ENCODE measurements around the gene CUL5. TPM values are rescaled to one million over a fixed set of nuclear protein-coding genes. Genes with fewer than 3 reads are reported as not detected.

The CUL5 gene
- total RNA-seq, 1 experiment from 2014 or later = 37.0 TPM

- no TSS peak for BruUV-seq (replicated peaks)
- CTCF ChIA-PET = no interaction called here
- intact Hi-C loops (cut with micrococcal nuclease) = no loop called here
These were observed 102.4 kb downstream of the CUL5 start for GRCh38 chr11:108111126-108111525.

GRCh38 chr11:108112057-108112456 lies 103.4 kb downstream of the CUL5 start:
- Histone ChIP-seq H3K36me3 (ENCODE audit: low read depth, low read length) (no peaks in the 10 kb centered on the region; the same call in 1 of the 2 replicates), H3K27ac (ENCODE audit: low read length) (no peak overlapping the region), H3K79me2 (ENCODE audit: low read length) (no peaks in the 10 kb centered on the region), H3K4me1 (ENCODE audit: insufficient read depth, low read length) (peaks cover 15% of the 10 kb centered on the region), H3K9me2 (replicated peaks; ENCODE audit: low read length) (no peaks in the 10 kb centered on the region), H3K27me3 (ENCODE audit: low read length) (no peaks in the 10 kb centered on the region), H3K4me3 (ENCODE audit: low read length) (no peak overlapping the region), H3F3A (ENCODE audit: low read length, unreplicated experiment) (no peaks in the 10 kb centered on the region), H2AFZ (ENCODE audit: low read length) (no peak overlapping the region), H3K9ac (ENCODE audit: low read length) (no peak overlapping the region), H4K20me1 (ENCODE audit: low read length) (no peaks in the 10 kb centered on the region), H3K9me3 (ENCODE audit: low read length) (no peaks in the 10 kb centered on the region), H3K4me2 (ENCODE audit: low read length) (no peak overlapping the region)
- TF ChIP-seq CTCF (conservative IDR thresholded peaks at IDR 0.05; ENCODE audit: low read depth, low read length) (no peak), EZH2phosphoT487 (IDR thresholded peaks at IDR 0.05; ENCODE audit: borderline replicate concordance, low read length) (no peak), EZH2 (IDR thresholded peaks at IDR 0.05; ENCODE audit: low read length, unreplicated experiment) (no peak)
- ChIA-PET CTCF (no interaction called here), POLR2A (ENCODE audit: unreplicated experiment) (no interaction called here)
- intact Hi-C loops (cut with micrococcal nuclease) = no loop called here
- no TSS peak for BruUV-seq (replicated peaks)
- peak; percentile 10 for DNase-seq
- peak; percentile 9; the same call in 1 of the 2 replicates for ATAC-seq

More at GRCh38 chr11:108111126-108111525, 102.4 kb downstream of the CUL5 start:
- no peak overlapping the region for H2AFZ ChIP-seq (ENCODE audit: low read length)
- H3K9ac ChIP-seq (ENCODE audit: low read length) = no peak overlapping the region
- H3K79me2 ChIP-seq (ENCODE audit: low read length) = no peaks in the 10 kb centered on the region
- no peaks in the 10 kb centered on the region for H3F3A ChIP-seq (ENCODE audit: low read length, unreplicated experiment)
- no peaks in the 10 kb centered on the region for H3K9me2 ChIP-seq (replicated peaks; ENCODE audit: low read length)
- H3K9me3 ChIP-seq (ENCODE audit: low read length) = no peaks in the 10 kb centered on the region
- peaks cover 14% of the 10 kb centered on the region for H3K4me1 ChIP-seq (ENCODE audit: insufficient read depth, low read length)
- H3K27ac ChIP-seq (ENCODE audit: low read length) = no peak overlapping the region
- no peak for ATAC-seq
- H4K20me1 ChIP-seq (ENCODE audit: low read length) = no peaks in the 10 kb centered on the region
- H3K4me3 ChIP-seq (ENCODE audit: low read length) = no peak overlapping the region
- H3K36me3 ChIP-seq (ENCODE audit: low read depth, low read length) = no peaks in the 10 kb centered on the region; the same call in 1 of the 2 replicates
- H3K4me2 ChIP-seq (ENCODE audit: low read length) = no peak overlapping the region
- no peaks in the 10 kb centered on the region for H3K27me3 ChIP-seq (ENCODE audit: low read length)
- TF ChIP-seq EZH2 (IDR thresholded peaks at IDR 0.05; ENCODE audit: low read length, unreplicated experiment) (no peak), EZH2phosphoT487 (IDR thresholded peaks at IDR 0.05; ENCODE audit: borderline replicate concordance, low read length) (no peak), CTCF (conservative IDR thresholded peaks at IDR 0.05; ENCODE audit: low read depth, low read length) (no peak; the same call in 1 of the 2 replicates)
- POLR2A ChIA-PET (ENCODE audit: unreplicated experiment) = no interaction called here
- no peak for DNase-seq

GRCh38 chr11:108115500-108116140 lies 106.9 kb downstream of the CUL5 start:
- Histone ChIP-seq H3K36me3 (ENCODE audit: low read depth, low read length) (no peaks in the 10 kb centered on the region), H4K20me1 (ENCODE audit: low read length) (no peaks in the 10 kb centered on the region), H2AFZ (ENCODE audit: low read length) (no peak overlapping the region), H3K4me2 (ENCODE audit: low read length) (peak overlapping the region; percentile 22), H3K9ac (ENCODE audit: low read length) (no peak overlapping the region), H3K79me2 (ENCODE audit: low read length) (no peaks in the 10 kb centered on the region), H3F3A (ENCODE audit: low read length, unreplicated experiment) (no peaks in the 10 kb centered on the region), H3K27ac (ENCODE audit: low read length) (peak overlapping the region; percentile 20), H3K9me3 (ENCODE audit: low read length) (no peaks in the 10 kb centered on the region), H3K9me2 (replicated peaks; ENCODE audit: low read length) (no peaks in the 10 kb centered on the region), H3K4me1 (ENCODE audit: insufficient read depth, low read length) (peaks cover 20% of the 10 kb centered on the region), H3K4me3 (ENCODE audit: low read length) (no peak overlapping the region), H3K27me3 (ENCODE audit: low read length) (no peaks in the 10 kb centered on the region)
- ChIA-PET CTCF (no interaction called here), POLR2A (ENCODE audit: unreplicated experiment) (no interaction called here)
- intact Hi-C loops (cut with micrococcal nuclease) = loop anchor here (2.0 to 5.0 kb wide), 3 partner anchors 23 to 539 kb away; partner anchors contain the start of gene C11orf65
- TF ChIP-seq EZH2phosphoT487 (IDR thresholded peaks at IDR 0.05; ENCODE audit: borderline replicate concordance, low read length) = no peak
- TF ChIP-seq CTCF (conservative IDR thresholded peaks at IDR 0.05; ENCODE audit: low read depth, low read length) = no peak
- no peak for TF ChIP-seq EZH2 (IDR thresholded peaks at IDR 0.05; ENCODE audit: low read length, unreplicated experiment)
- peak; percentile 69 for ATAC-seq
- peak; percentile 96 for DNase-seq
- BruUV-seq (replicated peaks) = no TSS peak

Measured in PC-3 (cell line).